Measurements from ENCODE around the gene IFNLR1.

The IFNLR1 gene

GRCh38 chr1:24154215-24154614 lies 32.9 kb downstream of the IFNLR1 start:
- ChIA-PET POLR2A (interaction anchor here (0.7 to 1.2 kb wide), 2 partner anchors 11 to 36 kb away, joined by 3 to 4 read pairs; no protein-coding TSS in a partner anchor), CTCF (interaction anchor here (1.0 to 2.4 kb wide), 4 partner anchors 15 to 347 kb away, joined by 3 to 6 read pairs (median 4); no protein-coding TSS in a partner anchor)
- WGBS (ENCODE audit: insufficient coverage): 86% methylated on average over 3 of the region's 8 CpGs

DNA sequence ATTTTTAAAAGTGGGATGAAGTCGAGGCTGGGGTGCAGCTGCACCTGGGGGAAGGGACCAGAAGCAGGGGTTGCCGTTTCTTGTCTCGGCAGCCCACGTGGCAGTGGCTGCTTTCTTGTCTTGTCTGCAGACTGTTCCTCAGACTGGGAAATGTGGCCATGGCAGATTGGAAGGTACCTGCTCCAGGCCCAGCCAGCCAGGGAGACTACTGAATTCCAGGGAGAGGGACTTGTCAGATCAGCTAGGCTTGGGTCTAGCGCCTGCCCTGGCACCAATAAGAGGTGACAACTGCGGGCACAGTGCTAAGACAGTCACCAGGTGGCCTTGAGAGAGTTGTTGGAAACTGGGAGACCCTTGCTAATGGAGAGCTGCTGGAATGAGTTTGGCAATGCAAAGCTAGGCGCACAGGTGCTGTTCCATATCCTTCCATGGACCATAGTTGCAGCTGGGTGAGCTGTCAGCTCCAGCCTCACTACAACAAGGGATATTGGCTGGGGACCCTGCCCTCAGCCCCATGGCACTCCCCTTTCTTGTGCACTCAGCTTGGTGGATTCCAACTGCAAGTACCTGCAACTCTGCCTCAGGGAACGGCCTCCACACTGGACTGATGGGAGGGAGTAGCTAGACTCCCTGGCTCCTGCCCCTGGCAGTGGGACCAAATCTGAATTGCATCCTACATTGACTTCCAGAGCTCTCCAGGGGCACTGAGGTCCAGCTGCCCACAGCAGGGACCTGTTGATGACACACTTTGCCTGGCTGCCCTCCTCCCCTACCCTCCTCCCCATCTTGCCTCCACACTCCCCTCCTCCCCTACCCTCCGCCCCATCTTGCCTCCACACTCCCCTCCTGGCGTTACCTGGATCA lies 34.2 kb downstream of the IFNLR1 start:
- H3K36me3 ChIP-seq (ENCODE audit: control insufficient read depth in 4 of 4, insufficient read depth in 4 of 4, low read length in 3 of 4): no peaks in the 10 kb centered on the region
- POLR2A ChIA-PET: no interaction called here
- 89% methylated on average over 7 of the region's 10 CpGs for WGBS (ENCODE audit: insufficient coverage)
- CTCF ChIA-PET: interaction anchor here (1.0 to 2.5 kb wide), 4 partner anchors 37 to 238 kb away, joined by 3 to 6 read pairs (median 5); no protein-coding TSS in a partner anchor
- no peaks in the 10 kb centered on the region for H3K9me3 ChIP-seq (ENCODE audit: control extremely low read depth in 1 of 5, control insufficient read depth in 4 of 5, insufficient read depth in 2 of 5, low read depth in 1 of 5, low read length in 4 of 5)
- H3K27ac ChIP-seq (ENCODE audit: insufficient read depth in 1 of 2, low read depth in 1 of 2, low read length in 2 of 2, poor library complexity in 1 of 2, severe bottlenecking in 2 of 2): no peak overlapping the region
- no peak for DNase-seq
- H3K4me1 ChIP-seq (ENCODE audit: control extremely low read depth in 1 of 4, control insufficient read depth in 4 of 4, insufficient read depth in 4 of 4, low read length in 3 of 4): peaks cover 0 to 12% (median 5%) of the 10 kb centered on the region in 4 experiments
- H3K27me3 ChIP-seq (replicated peaks in 2 of 5; ENCODE audit: control insufficient read depth in 4 of 5, insufficient read depth in 5 of 5, low read length in 4 of 5): peaks cover 2 to 40% (median 23%) of the 10 kb centered on the region in 5 experiments
- no peak overlapping the region for H3K4me3 ChIP-seq (ENCODE audit: control insufficient read depth in 1 of 7, extremely low read depth in 1 of 7, insufficient read depth in 4 of 7, low read depth in 2 of 7, low read length in 6 of 7)

More at GRCh38 chr1:24154215-24154614, 32.9 kb downstream of the IFNLR1 start:
- Histone ChIP-seq H3K4me1 (ENCODE audit: control extremely low read depth in 1 of 4, control insufficient read depth in 4 of 4, insufficient read depth in 4 of 4, low read length in 3 of 4) (peaks cover 0 to 12% (median 5%) of the 10 kb centered on the region in 4 experiments), H3K27ac (ENCODE audit: insufficient read depth in 1 of 2, low read depth in 1 of 2, low read length in 2 of 2, poor library complexity in 1 of 2, severe bottlenecking in 2 of 2) (no peak overlapping the region), H3K9me3 (ENCODE audit: control extremely low read depth in 1 of 5, control insufficient read depth in 4 of 5, insufficient read depth in 2 of 5, low read depth in 1 of 5, low read length in 4 of 5) (no peaks in the 10 kb centered on the region), H3K36me3 (ENCODE audit: control insufficient read depth in 4 of 4, insufficient read depth in 4 of 4, low read length in 3 of 4) (no peaks in the 10 kb centered on the region), H3K4me3 (ENCODE audit: control insufficient read depth in 1 of 7, extremely low read depth in 1 of 7, insufficient read depth in 4 of 7, low read depth in 2 of 7, low read length in 6 of 7) (no peak overlapping the region), H3K27me3 (replicated peaks in 2 of 5; ENCODE audit: control insufficient read depth in 4 of 5, insufficient read depth in 5 of 5, low read length in 4 of 5) (peaks cover 2 to 40% (median 23%) of the 10 kb centered on the region in 5 experiments)
- DNase-seq: no peak

DNA sequence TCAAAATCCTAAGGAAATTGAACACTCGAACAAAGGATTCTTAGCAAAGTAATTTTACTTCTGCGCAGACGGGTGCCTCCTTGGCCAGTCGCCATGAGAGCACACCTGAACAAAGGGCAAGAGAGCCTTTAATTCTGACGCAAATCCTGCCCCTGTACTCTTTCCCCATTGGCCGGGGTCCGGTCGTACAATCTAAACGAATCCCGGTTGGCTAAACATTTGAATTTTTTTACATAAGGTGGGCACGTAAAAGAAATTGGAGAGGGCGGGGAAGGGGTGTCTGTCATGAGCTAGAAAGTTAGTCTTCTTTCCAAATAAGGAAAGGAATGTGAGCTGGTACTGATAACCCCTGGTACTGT lies 35.9 kb downstream of the IFNLR1 start:
- Histone ChIP-seq H3K9me3 (ENCODE audit: control extremely low read depth in 1 of 5, control insufficient read depth in 4 of 5, insufficient read depth in 2 of 5, low read depth in 1 of 5, low read length in 4 of 5) (no peaks in the 10 kb centered on the region), H3K4me3 (ENCODE audit: control insufficient read depth in 1 of 7, extremely low read depth in 1 of 7, insufficient read depth in 4 of 7, low read depth in 2 of 7, low read length in 6 of 7) (peak overlapping the region in 1 of 7 experiments; percentile 59), H3K4me1 (ENCODE audit: control extremely low read depth in 1 of 4, control insufficient read depth in 4 of 4, insufficient read depth in 4 of 4, low read length in 3 of 4) (peaks cover 0 to 12% (median 5%) of the 10 kb centered on the region in 4 experiments), H3K36me3 (ENCODE audit: control insufficient read depth in 4 of 4, insufficient read depth in 4 of 4, low read length in 3 of 4) (no peaks in the 10 kb centered on the region), H3K27me3 (replicated peaks in 2 of 5; ENCODE audit: control insufficient read depth in 4 of 5, insufficient read depth in 5 of 5, low read length in 4 of 5) (peaks cover 2 to 40% (median 23%) of the 10 kb centered on the region in 5 experiments), H3K27ac (ENCODE audit: insufficient read depth in 1 of 2, low read depth in 1 of 2, low read length in 2 of 2, poor library complexity in 1 of 2, severe bottlenecking in 2 of 2) (no peak overlapping the region)
- DNase-seq: peak in 1 of 3 donors; percentile 3
- POLR2A ChIA-PET: interaction anchor here (1.5 kb wide), 1 partner anchor 39 kb away, joined by 4 read pairs; no protein-coding TSS in a partner anchor
- WGBS (ENCODE audit: insufficient coverage): 12% methylated on average over 5 of the region's 12 CpGs
- CTCF ChIA-PET: interaction anchor here (1.0 to 2.5 kb wide), 5 partner anchors 11 to 241 kb away, joined by 3 to 6 read pairs (median 4); no protein-coding TSS in a partner anchor

DNA sequence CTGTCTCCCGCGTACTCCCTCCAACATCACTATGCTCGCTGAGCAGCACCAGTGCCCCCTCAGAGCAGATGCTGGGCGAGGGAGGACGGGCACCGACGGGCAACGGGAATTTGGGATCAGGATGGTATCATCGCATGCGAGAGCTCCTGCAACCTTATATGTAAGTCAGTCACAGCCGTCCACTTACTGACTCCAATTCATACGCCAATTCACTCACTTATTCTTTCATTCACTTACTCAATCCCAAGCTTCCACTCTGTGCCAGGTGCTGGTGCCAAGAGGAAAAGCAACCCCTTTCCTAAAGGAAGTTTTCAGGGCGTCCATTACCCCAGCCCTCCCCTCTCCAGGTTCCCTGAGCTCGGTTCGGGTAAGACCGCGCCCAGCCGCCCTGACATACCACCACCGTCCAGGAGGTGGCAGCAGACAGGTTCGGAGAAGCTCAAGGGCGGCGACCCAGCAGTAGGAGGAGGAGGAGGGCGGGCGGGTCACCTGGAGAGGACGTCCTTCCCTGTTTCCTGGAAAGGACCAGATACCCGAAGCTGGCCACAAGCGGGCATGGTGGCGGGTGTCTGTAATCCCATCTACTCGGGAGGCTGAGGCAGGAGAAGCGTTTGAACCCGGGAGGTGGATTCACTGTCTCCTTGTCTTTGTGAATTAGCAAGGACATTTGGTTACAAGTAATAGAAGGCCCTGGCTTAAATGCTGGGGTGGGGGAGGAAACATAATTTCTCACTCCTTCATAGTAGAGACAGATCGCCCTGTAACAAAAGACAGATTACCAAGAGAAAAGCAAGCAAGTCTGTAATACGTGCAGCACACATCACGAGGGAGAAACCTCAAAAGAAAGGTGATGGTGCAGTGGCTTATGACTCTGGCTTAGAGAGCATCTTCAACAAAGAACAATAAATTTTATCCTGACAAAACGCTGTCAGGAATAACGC lies 36.6 kb downstream of the IFNLR1 start:
- H3K36me3 ChIP-seq (ENCODE audit: control insufficient read depth in 4 of 4, insufficient read depth in 4 of 4, low read length in 3 of 4): no peaks in the 10 kb centered on the region
- peak overlapping the region in 4 of 7 experiments; percentile 8 to 59 (median 18) for H3K4me3 ChIP-seq (ENCODE audit: control insufficient read depth in 1 of 7, extremely low read depth in 1 of 7, insufficient read depth in 4 of 7, low read depth in 2 of 7, low read length in 6 of 7)
- CTCF ChIA-PET: interaction anchor here (0.8 to 2.2 kb wide), 16 partner anchors 8 to 242 kb away, joined by 3 to 35 read pairs (median 5); no protein-coding TSS in a partner anchor
- H3K27ac ChIP-seq (ENCODE audit: insufficient read depth in 1 of 2, low read depth in 1 of 2, low read length in 2 of 2, poor library complexity in 1 of 2, severe bottlenecking in 2 of 2): no peak overlapping the region
- POLR2A ChIA-PET: interaction anchor here (0.7 to 1.5 kb wide), 2 partner anchors 40 to 241 kb away, joined by 3 to 4 read pairs; no protein-coding TSS in a partner anchor
- no peaks in the 10 kb centered on the region for H3K9me3 ChIP-seq (ENCODE audit: control extremely low read depth in 1 of 5, control insufficient read depth in 4 of 5, insufficient read depth in 2 of 5, low read depth in 1 of 5, low read length in 4 of 5)
- peaks cover 2 to 40% (median 23%) of the 10 kb centered on the region in 5 experiments for H3K27me3 ChIP-seq (replicated peaks in 2 of 5; ENCODE audit: control insufficient read depth in 4 of 5, insufficient read depth in 5 of 5, low read length in 4 of 5)
- WGBS (ENCODE audit: insufficient coverage): 16% methylated on average over 23 of the region's 36 CpGs
- DNase-seq: peak; percentile 75 to 86 (median 83)
- peaks cover 0 to 12% (median 5%) of the 10 kb centered on the region in 4 experiments for H3K4me1 ChIP-seq (ENCODE audit: control extremely low read depth in 1 of 4, control insufficient read depth in 4 of 4, insufficient read depth in 4 of 4, low read length in 3 of 4)

GRCh38 chr1:24149866-24150233 lies 37.2 kb downstream of the IFNLR1 start:
- Histone ChIP-seq H3K36me3 (ENCODE audit: control insufficient read depth in 4 of 4, insufficient read depth in 4 of 4, low read length in 3 of 4) (no peaks in the 10 kb centered on the region), H3K4me1 (ENCODE audit: control extremely low read depth in 1 of 4, control insufficient read depth in 4 of 4, insufficient read depth in 4 of 4, low read length in 3 of 4) (peaks cover 0 to 12% (median 5%) of the 10 kb centered on the region in 4 experiments), H3K27ac (ENCODE audit: insufficient read depth in 1 of 2, low read depth in 1 of 2, low read length in 2 of 2, poor library complexity in 1 of 2, severe bottlenecking in 2 of 2) (no peak overlapping the region), H3K27me3 (replicated peaks in 2 of 5; ENCODE audit: control insufficient read depth in 4 of 5, insufficient read depth in 5 of 5, low read length in 4 of 5) (peaks cover 2 to 40% (median 21%) of the 10 kb centered on the region in 5 experiments), H3K9me3 (ENCODE audit: control extremely low read depth in 1 of 5, control insufficient read depth in 4 of 5, insufficient read depth in 2 of 5, low read depth in 1 of 5, low read length in 4 of 5) (no peaks in the 10 kb centered on the region), H3K4me3 (ENCODE audit: control insufficient read depth in 1 of 7, extremely low read depth in 1 of 7, insufficient read depth in 4 of 7, low read depth in 2 of 7, low read length in 6 of 7) (no peak overlapping the region)
- POLR2A ChIA-PET: interaction anchor here (1.5 kb wide), 1 partner anchor 40 kb away, joined by 4 read pairs; no protein-coding TSS in a partner anchor
- peak in 2 of 3 donors; percentile 33 to 52 for DNase-seq
- CTCF ChIA-PET: interaction anchor here (0.8 to 2.2 kb wide), 16 partner anchors 9 to 243 kb away, joined by 3 to 35 read pairs (median 5); no protein-coding TSS in a partner anchor
- WGBS (ENCODE audit: insufficient coverage): 69% methylated on average over 4 of the region's 5 CpGs

GRCh38 chr1:24147816-24148215 lies 39.3 kb downstream of the IFNLR1 start:
- DNase-seq: no peak
- H3K36me3 ChIP-seq (ENCODE audit: control insufficient read depth in 4 of 4, insufficient read depth in 4 of 4, low read length in 3 of 4): no peaks in the 10 kb centered on the region
- H3K4me3 ChIP-seq (ENCODE audit: control insufficient read depth in 1 of 7, extremely low read depth in 1 of 7, insufficient read depth in 4 of 7, low read depth in 2 of 7, low read length in 6 of 7): no peak overlapping the region
- peaks cover 2 to 36% (median 21%) of the 10 kb centered on the region in 5 experiments for H3K27me3 ChIP-seq (replicated peaks in 2 of 5; ENCODE audit: control insufficient read depth in 4 of 5, insufficient read depth in 5 of 5, low read length in 4 of 5)
- H3K9me3 ChIP-seq (ENCODE audit: control extremely low read depth in 1 of 5, control insufficient read depth in 4 of 5, insufficient read depth in 2 of 5, low read depth in 1 of 5, low read length in 4 of 5): no peaks in the 10 kb centered on the region
- 82% methylated on average over 6 of the region's 6 CpGs for WGBS (ENCODE audit: insufficient coverage)
- H3K4me1 ChIP-seq (ENCODE audit: control extremely low read depth in 1 of 4, control insufficient read depth in 4 of 4, insufficient read depth in 4 of 4, low read length in 3 of 4): peaks cover 0 to 12% (median 5%) of the 10 kb centered on the region in 4 experiments
- POLR2A ChIA-PET: no interaction called here
- H3K27ac ChIP-seq (ENCODE audit: insufficient read depth in 1 of 2, low read depth in 1 of 2, low read length in 2 of 2, poor library complexity in 1 of 2, severe bottlenecking in 2 of 2): no peak overlapping the region
- CTCF ChIA-PET: interaction anchor here (0.9 to 1.5 kb wide), 5 partner anchors 8 to 245 kb away, joined by 3 to 6 read pairs (median 3); no protein-coding TSS in a partner anchor
